B cell (primary cell): ENCODE results near the gene PNPLA3. TPM values are rescaled to one million over a fixed set of nuclear protein-coding genes. Genes with fewer than 3 reads are reported as not detected.

ENCODE experiments used
- ATAC-seq: fragments of 200-7000 bp; cut with Tn5 transposase; one replicate; pipeline ENCODE4 v1.10.0; 2021; ENCODE audit warnings: low read depth, mild to moderate bottlenecking, moderate number of reproducible peaks, moderate library complexity
- CTCF ChIA-PET: fragments of 350-600 bp; sonication (Branson Sonifier 250); formaldehyde crosslinking; loops from one replicate; lab custom pipeline; 2021; ENCODE audit warnings: antibody characterized with exemption, inconsistent platforms; lab: Charles Lee
- POLR2A ChIA-PET: fragments of 350-600 bp; sonication (Branson Sonifier 250); formaldehyde crosslinking; loops from one replicate; lab custom pipeline; 2021; ENCODE audit warnings: antibody characterized with exemption; lab: Charles Lee
- DNase-seq: peaks from one replicate; pipeline ENCODE4 v3.0.0; 2013
- H2AFZ ChIP-seq: 2 replicates; pipeline ENCODE4 v1.6.1; 2012; ENCODE audit warnings: mild to moderate bottlenecking, low read depth, low read length; ENCODE audit not compliant: insufficient read depth, poor library complexity, severe bottlenecking
- H3K27ac ChIP-seq, 2 donors: 1 replicate in 1 of 2; 2 replicates in 1 of 2; pipeline ENCODE4 v1.5.1; 2012 to 2013; ENCODE audit warnings: low read length in 2 of 2, mild to moderate bottlenecking in 2 of 2, moderate library complexity in 1 of 2
- H3K27me3 ChIP-seq, 4 experiments: fragments of 200-600 bp in 1 of 4; sonication (generic) in 1 of 4; replicated peaks in 1 of 4; 1 replicate in 2 of 4; 2 replicates in 2 of 4; pipeline versions ENCODE4 v1.6.1 to v1.7.0; 2013 to 2016; ENCODE audit warnings: low read length in 3 of 4, mild to moderate bottlenecking in 2 of 4, mixed read lengths in 1 of 4, moderate library complexity in 1 of 4; ENCODE audit not compliant: insufficient read depth in 4 of 4, control insufficient read depth in 3 of 4; ENCODE audit errors: control extremely low read depth in 1 of 4
- H3K36me3 ChIP-seq, 2 experiments: replicated peaks in 1 of 2; 1 replicate in 1 of 2; 2 replicates in 1 of 2; pipeline versions ENCODE4 v1.6.1 to v1.7.1; 2013; ENCODE audit warnings: low read length in 1 of 2; ENCODE audit not compliant: insufficient read depth in 2 of 2, control insufficient read depth in 1 of 2; ENCODE audit errors: control extremely low read depth in 1 of 2, extremely low read depth in 1 of 2
- H3K4me1 ChIP-seq, 2 donors: fragments of 200-600 bp in 1 of 2; sonication (generic) in 1 of 2; 1 replicate in 1 of 2; 2 replicates in 1 of 2; pipeline versions ENCODE4 v1.5.1 to v1.6.1; 2013 to 2017; ENCODE audit warnings: low read length in 2 of 2; ENCODE audit not compliant: control insufficient read depth in 2 of 2, insufficient read depth in 2 of 2
- H3K4me2 ChIP-seq: replicated peaks from 2 replicates; pipeline ENCODE3; 2012; ENCODE audit warnings: mild to moderate bottlenecking, low read depth, low read length; ENCODE audit not compliant: poor library complexity, severe bottlenecking
- H3K4me3 ChIP-seq, 5 experiments: fragments of 200-600 bp in 1 of 5; sonication (generic) in 1 of 5; 1 replicate in 3 of 5; 2 replicates in 2 of 5; pipeline versions ENCODE4 v1.5.1 to v1.7.0; 2011 to 2016; ENCODE audit warnings: low read length in 4 of 5, mild to moderate bottlenecking in 4 of 5, low read depth in 2 of 5, control low read depth in 1 of 5, moderate library complexity in 1 of 5; ENCODE audit not compliant: insufficient read depth in 1 of 5; ENCODE audit errors: control extremely low read depth in 1 of 5, extremely low read depth in 1 of 5
- H3K79me2 ChIP-seq: fragments of 200-600 bp; sonication (generic); one replicate; pipeline ENCODE4 v1.6.0; 2016; ENCODE audit warnings: low read length; ENCODE audit not compliant: control insufficient read depth, insufficient read depth
- H3K9ac ChIP-seq: fragments of 200-600 bp; sonication (generic); 2 replicates; pipeline ENCODE4 v1.6.1; 2017; ENCODE audit warnings: mild to moderate bottlenecking, low read length, moderate library complexity
- H3K9me3 ChIP-seq, 3 donors: one replicate each; pipeline versions ENCODE4 v1.6.1 to v1.7.1; 2013; ENCODE audit warnings: low read length in 2 of 3; ENCODE audit not compliant: control insufficient read depth in 2 of 3, insufficient read depth in 1 of 3; ENCODE audit errors: control extremely low read depth in 1 of 3
- H4K20me1 ChIP-seq: 2 replicates; pipeline ENCODE4 v1.6.0; 2012; ENCODE audit warnings: mild to moderate bottlenecking, low read length; ENCODE audit not compliant: insufficient read depth, control insufficient read depth, poor library complexity, severe bottlenecking
- H3K27ac Mint-ChIP-seq: one replicate; pipeline ENCODE4 v1.8.0; 2021; ENCODE audit warnings: mixed read lengths
- H3K27me3 Mint-ChIP-seq: one replicate; pipeline ENCODE4 v1.8.0; 2021; ENCODE audit warnings: mixed read lengths
- H3K4me1 Mint-ChIP-seq: one replicate; pipeline ENCODE4 v1.8.0; 2021; ENCODE audit warnings: mixed read lengths
- H3K4me3 Mint-ChIP-seq: one replicate; pipeline ENCODE4 v1.8.0; 2021; ENCODE audit warnings: mixed read lengths
- H3K9me3 Mint-ChIP-seq: one replicate; pipeline ENCODE4 v1.8.0; 2022; ENCODE audit warnings: mixed read lengths; ENCODE audit not compliant: insufficient read depth
- EZH2 ChIP-seq: IDR thresholded peaks from 2 replicates; pipeline ENCODE4 v1.6.1; 2012; ENCODE audit warnings: borderline replicate concordance, low read depth, mild to moderate bottlenecking, moderate library complexity, low read length; ENCODE audit not compliant: insufficient read depth, poor library complexity, severe bottlenecking
- WGBS: methylation state at CpG from one replicate; pipeline ENCODE4 v1.1.5; 2013; ENCODE audit warnings: missing lambda C conversion rate; ENCODE audit not compliant: insufficient coverage; 5-methylcytosine and 5-hydroxymethylcytosine counted together
- intact Hi-C: fragments of 100-400 bp; cut with micrococcal nuclease; formaldehyde crosslinking; loops from one replicate; pipeline ENCODE4 v1.10.0; 2022
- polyA plus RNA-seq: library from polyadenylated mRNA; depleted of rRNA; stranded (reverse); fragments of >200 nt; gene quantifications from 2 replicates; pipeline ENCODE4 v1.2.3, GENCODE V29; 2012
- total RNA-seq, 2 donors: library from RNA; stranded (reverse); fragments of 120-200 nt in 1 of 2; gene quantifications; 1 replicate in 1 of 2; 2 replicates in 1 of 2; pipeline versions ENCODE4 v1.2.3 to v1.2.4, GENCODE V29; 2013 to 2022
- TF ChIP-seq, protein P1 (sequence below): fragments of 200-600 bp; IDR thresholded peaks from one replicate; pipeline ENCODE4 v1.8.0; 2022; ENCODE audit warnings: antibody characterized with exemption, mild to moderate bottlenecking

The PNPLA3 gene
- total and polyA plus RNA-seq, 2 donors (not counting 1 experiment from before 2014, with no cell fraction given), result 0.15 TPM; not detected in 1

DNA sequence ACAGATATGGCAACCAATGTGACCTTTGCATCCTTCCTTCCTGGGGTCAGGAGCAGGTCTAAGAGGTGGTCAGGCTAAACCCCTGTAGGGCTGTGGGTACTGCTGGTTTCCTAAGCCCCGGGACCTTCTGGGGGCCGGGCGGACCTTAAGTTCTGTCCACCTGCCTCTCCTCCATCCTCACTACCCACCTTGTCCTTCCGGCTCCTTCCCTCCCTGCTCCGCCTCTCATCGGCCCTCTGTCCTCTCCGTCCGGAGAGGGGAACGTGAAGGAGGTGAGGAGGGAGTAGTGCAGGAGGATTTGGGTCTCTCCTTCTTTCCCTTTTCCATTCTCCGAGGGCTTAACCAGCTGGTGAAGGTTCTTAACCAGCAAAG, 72.2 kb downstream of the PNPLA3 start:
- DNase-seq (no peak), ATAC-seq (no peak)
- H3K27ac Mint-ChIP-seq, result peak overlapping the region; percentile 96
- H3K36me3 ChIP-seq, result peaks cover 4 to 34% of the 10 kb centered on the region in 2 experiments
- H3K27me3 ChIP-seq, result no peaks in the 10 kb centered on the region
- peak overlapping the region; percentile 71 for H3K9ac ChIP-seq
- H4K20me1 ChIP-seq, result peaks cover 10% of the 10 kb centered on the region
- TF ChIP-seq EZH2, result no peak
- TF ChIP-seq, protein P1, sequence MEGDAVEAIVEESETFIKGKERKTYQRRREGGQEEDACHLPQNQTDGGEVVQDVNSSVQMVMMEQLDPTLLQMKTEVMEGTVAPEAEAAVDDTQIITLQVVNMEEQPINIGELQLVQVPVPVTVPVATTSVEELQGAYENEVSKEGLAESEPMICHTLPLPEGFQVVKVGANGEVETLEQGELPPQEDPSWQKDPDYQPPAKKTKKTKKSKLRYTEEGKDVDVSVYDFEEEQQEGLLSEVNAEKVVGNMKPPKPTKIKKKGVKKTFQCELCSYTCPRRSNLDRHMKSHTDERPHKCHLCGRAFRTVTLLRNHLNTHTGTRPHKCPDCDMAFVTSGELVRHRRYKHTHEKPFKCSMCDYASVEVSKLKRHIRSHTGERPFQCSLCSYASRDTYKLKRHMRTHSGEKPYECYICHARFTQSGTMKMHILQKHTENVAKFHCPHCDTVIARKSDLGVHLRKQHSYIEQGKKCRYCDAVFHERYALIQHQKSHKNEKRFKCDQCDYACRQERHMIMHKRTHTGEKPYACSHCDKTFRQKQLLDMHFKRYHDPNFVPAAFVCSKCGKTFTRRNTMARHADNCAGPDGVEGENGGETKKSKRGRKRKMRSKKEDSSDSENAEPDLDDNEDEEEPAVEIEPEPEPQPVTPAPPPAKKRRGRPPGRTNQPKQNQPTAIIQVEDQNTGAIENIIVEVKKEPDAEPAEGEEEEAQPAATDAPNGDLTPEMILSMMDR, result no peak
- H3K9me3 Mint-ChIP-seq, result no peaks in the 10 kb centered on the region
- intact Hi-C loops, result loop anchor here (1.0 kb wide), 3 partner anchors 30 to 187 kb away; no protein-coding TSS in a partner anchor
- no peaks in the 10 kb centered on the region for H3K27me3 Mint-ChIP-seq
- peaks cover 61% of the 10 kb centered on the region for H3K4me1 Mint-ChIP-seq
- H3K4me3 ChIP-seq, result peak overlapping the region; percentile 3 to 70 (median 57)
- WGBS, result 0% methylated on average over 1 of the region's 10 CpGs
- peak overlapping the region; percentile 96 for H3K4me3 Mint-ChIP-seq
- peaks cover 38 to 52% of the 10 kb centered on the region in 2 donors for H3K4me1 ChIP-seq
- H3K9me3 ChIP-seq, result no peaks in the 10 kb centered on the region
- POLR2A ChIA-PET, result interaction anchor here (1.3 to 1.4 kb wide), 2 partner anchors 31 to 41 kb away, joined by 3 to 4 read pairs; partner anchors contain the start of gene SAMM50
- H3K4me2 ChIP-seq, result peak overlapping the region; percentile 86
- peak overlapping the region; percentile 73 for H2AFZ ChIP-seq
- H3K79me2 ChIP-seq, result peaks cover 44% of the 10 kb centered on the region
- peak overlapping the region; percentile 82 to 94 for H3K27ac ChIP-seq
- CTCF ChIA-PET, result interaction anchor here (0.7 to 16.2 kb wide), 11 partner anchors 9 to 631 kb away, joined by 3 to 691 read pairs (median 7); partner anchors contain the start of gene PARVB
